NCI-H128 (cell line): Measurements from ENCODE around the gene SORBS2.

Experiments used
- DNase-seq: peaks from one replicate; lab custom pipeline; 2025; ENCODE audit not compliant: unreplicated experiment; lab: John Stamatoyannopoulos, UW

The SORBS2 gene

GRCh38 chr4:185648631-185649030, 163.4 kb downstream of the SORBS2 start:
- DNase-seq: no peak

GRCh38 chr4:185645403-185645802, 166.6 kb downstream of the SORBS2 start:
- no peak for DNase-seq

- DNase-seq: no peak
These were observed 167.6 kb downstream of the SORBS2 start for GRCh38 chr4:185644408-185644807.

- no peak for DNase-seq
These were observed 169.1 kb downstream of the SORBS2 start for GRCh38 chr4:185642907-185643306.

- DNase-seq: peak; percentile 4
These were observed 171.0 kb downstream of the SORBS2 start for GRCh38 chr4:185640811-185641675.

- DNase-seq: no peak
These were observed 173.3 kb downstream of the SORBS2 start for GRCh38 chr4:185638548-185639301.

- no peak for DNase-seq
These were observed 173.9 kb downstream of the SORBS2 start for GRCh38 chr4:185638093-185638492.

GRCh38 chr4:185637163-185637875, 174.7 kb downstream of the SORBS2 start:
- no peak for DNase-seq

GRCh38 chr4:185634066-185634652, 177.8 kb downstream of the SORBS2 start:
- DNase-seq: no peak

GRCh38 chr4:185626798-185627197, 185.2 kb downstream of the SORBS2 start:
- no peak for DNase-seq

- no peak for DNase-seq
These were observed 186.5 kb downstream of the SORBS2 start for GRCh38 chr4:185625503-185625902.

- DNase-seq: no peak
These were observed 187.8 kb downstream of the SORBS2 start for GRCh38 chr4:185624259-185624589.

- no peak for DNase-seq
These were observed 188.3 kb downstream of the SORBS2 start for GRCh38 chr4:185623444-185624258.

GRCh38 chr4:185608185-185608584, 203.8 kb downstream of the SORBS2 start:
- DNase-seq: no peak

GRCh38 chr4:185602397-185602796, 209.6 kb downstream of the SORBS2 start:
- DNase-seq: no peak

- DNase-seq: no peak
These were observed 211.1 kb downstream of the SORBS2 start for GRCh38 chr4:185600801-185601434.

GRCh38 chr4:185599553-185600243, 212.3 kb downstream of the SORBS2 start:
- DNase-seq: no peak

- no peak for DNase-seq
These were observed 213.0 kb downstream of the SORBS2 start for GRCh38 chr4:185598846-185599552.
